Effector memory CD4-positive, alpha-beta T cell (primary cell): ENCODE measurements around the gene CYP46A1.
A peak's percentile ranks its signal among the peaks of the same experiment; 100 is the strongest.
"Not testable (repeated sequence)": the region's sequence is repeated elsewhere in the genome, so short reads cannot be mapped to it uniquely, and the experiment has no call there.

Experiments used
- DNase-seq, 3 donors: peaks; one replicate each; pipeline ENCODE4 v3.0.0-alpha.2; 2020
- H3K27ac ChIP-seq: 2 replicates; pipeline ENCODE4 v1.7.0; 2013; ENCODE audit warnings: mild to moderate bottlenecking, low read length, moderate library complexity; ENCODE audit not compliant: insufficient read depth, poor library complexity, severe bottlenecking
- H3K27me3 ChIP-seq: replicated peaks from 2 replicates; pipeline ENCODE4 v1.7.0; 2013; ENCODE audit warnings: mild to moderate bottlenecking, low read length; ENCODE audit not compliant: insufficient read depth, control insufficient read depth, poor library complexity, severe bottlenecking
- H3K36me3 ChIP-seq: 2 replicates; pipeline ENCODE4 v1.7.0; 2013; ENCODE audit warnings: mild to moderate bottlenecking, low read length, moderate library complexity; ENCODE audit not compliant: control insufficient read depth, insufficient read depth
- H3K4me1 ChIP-seq: 2 replicates; pipeline ENCODE4 v1.7.0; 2013; ENCODE audit warnings: low read length, mild to moderate bottlenecking; ENCODE audit not compliant: control insufficient read depth, insufficient read depth, poor library complexity, severe bottlenecking
- H3K4me3 ChIP-seq: 2 replicates; pipeline ENCODE4 v1.7.0; 2013; ENCODE audit warnings: low read length, low read depth, mild to moderate bottlenecking; ENCODE audit not compliant: insufficient read depth, poor library complexity, severe bottlenecking
- H3K9me3 ChIP-seq: 2 replicates; pipeline ENCODE4 v1.7.0; 2013; ENCODE audit warnings: mild to moderate bottlenecking, low read length, moderate library complexity; ENCODE audit not compliant: control insufficient read depth
- total RNA-seq, 3 donors: gene quantifications; one replicate each; lab custom pipeline; 2026; lab: John Stamatoyannopoulos, UW

The CYP46A1 gene
- total RNA-seq = 0.39 to 1.2 (median 0.52) reads per million in 3 donors

GRCh38 chr14:99683619-99684409 lies at the start of gene CYP46A1:
CYP46A1 (plus strand) TSS chr14:99684298; CDS start chr14:99684418, 120 bp downstream.
- Histone ChIP-seq H3K4me1 (peaks cover 11% of the 10 kb centered on the region), H3K27me3 (peaks cover 4% of the 10 kb centered on the region)
- peak; percentile 99 to 100 (median 99) for DNase-seq

GRCh38 chr14:99634443-99634842 lies 49.7 kb upstream of the CYP46A1 start:
- no peak overlapping the region for H3K4me3 ChIP-seq
- no peak for DNase-seq
- no peaks in the 10 kb centered on the region for H3K36me3 ChIP-seq
- no peaks in the 10 kb centered on the region for H3K9me3 ChIP-seq
- no peak overlapping the region for H3K27ac ChIP-seq
- H3K4me1 ChIP-seq = no peaks in the 10 kb centered on the region
- H3K27me3 ChIP-seq = no peaks in the 10 kb centered on the region

More at GRCh38 chr14:99683619-99684409, at the start of gene CYP46A1:
- peak within 1 kb of the TSS; percentile 99 for H3K4me3 ChIP-seq
- no peaks in the 10 kb centered on the region for H3K9me3 ChIP-seq
- H3K36me3 ChIP-seq = no peaks in the 10 kb centered on the region
- peak within 1 kb of the TSS; percentile 76 for H3K27ac ChIP-seq

- Histone ChIP-seq H3K36me3 (no peaks in the 10 kb centered on the region), H3K9me3 (no peaks in the 10 kb centered on the region), H3K4me3 (no peak overlapping the region), H3K27ac (no peak overlapping the region), H3K4me1 (no peaks in the 10 kb centered on the region), H3K27me3 (no peaks in the 10 kb centered on the region)
- DNase-seq = no peak
Observed at GRCh38 chr14:99635116-99635515, 49.0 kb upstream of the CYP46A1 start.

GRCh38 chr14:99636487-99636886 lies 47.6 kb upstream of the CYP46A1 start:
- DNase-seq = no peak
- H3K27ac ChIP-seq = no peak overlapping the region
- no peak overlapping the region for H3K4me3 ChIP-seq

GRCh38 chr14:99637624-99638023 lies 46.5 kb upstream of the CYP46A1 start:
- H3K9me3 ChIP-seq = no peaks in the 10 kb centered on the region
- DNase-seq = no peak
- H3K27me3 ChIP-seq = no peaks in the 10 kb centered on the region
- no peaks in the 10 kb centered on the region for H3K36me3 ChIP-seq
- H3K4me3 ChIP-seq = no peak overlapping the region
- H3K4me1 ChIP-seq = no peaks in the 10 kb centered on the region
- no peak overlapping the region for H3K27ac ChIP-seq

More at GRCh38 chr14:99636487-99636886, 47.6 kb upstream of the CYP46A1 start:
- no peaks in the 10 kb centered on the region for H3K4me1 ChIP-seq
- H3K9me3 ChIP-seq = no peaks in the 10 kb centered on the region
- no peaks in the 10 kb centered on the region for H3K36me3 ChIP-seq
- no peaks in the 10 kb centered on the region for H3K27me3 ChIP-seq

- H3K4me3 ChIP-seq = not testable (repeated sequence)
Observed at GRCh38 chr14:99642771-99643170, 41.3 kb upstream of the CYP46A1 start.

GRCh38 chr14:99643343-99643742 lies 40.8 kb upstream of the CYP46A1 start:
- H3K27me3 ChIP-seq = peaks cover 10% of the 10 kb centered on the region
- H3K36me3 ChIP-seq = no peaks in the 10 kb centered on the region
- no peak overlapping the region for H3K4me3 ChIP-seq
- H3K9me3 ChIP-seq = no peaks in the 10 kb centered on the region
- DNase-seq = no peak
- no peak overlapping the region for H3K27ac ChIP-seq
- H3K4me1 ChIP-seq = peaks cover 7% of the 10 kb centered on the region

More at GRCh38 chr14:99642771-99643170, 41.3 kb upstream of the CYP46A1 start:
- not testable (repeated sequence) for H3K4me1 ChIP-seq, H3K27ac ChIP-seq, H3K9me3 ChIP-seq, H3K27me3 ChIP-seq, DNase-seq, H3K36me3 ChIP-seq

GRCh38 chr14:99644035-99644587 lies 40.0 kb upstream of the CYP46A1 start:
- Histone ChIP-seq H3K9me3 (no peaks in the 10 kb centered on the region), H3K27ac (no peak overlapping the region), H3K4me3 (no peak overlapping the region), H3K36me3 (no peaks in the 10 kb centered on the region), H3K4me1 (peaks cover 7% of the 10 kb centered on the region), H3K27me3 (peaks cover 10% of the 10 kb centered on the region)
- no peak for DNase-seq

- Histone ChIP-seq H3K27ac (no peak within 1 kb of the TSS), H3K9me3 (no peaks in the 10 kb centered on the region), H3K4me1 (peaks cover 7% of the 10 kb centered on the region), H3K36me3 (no peaks in the 10 kb centered on the region), H3K27me3 (peaks cover 10% of the 10 kb centered on the region), H3K4me3 (no peak within 1 kb of the TSS)
- DNase-seq = no peak
Observed at GRCh38 chr14:99644723-99645544, 39.2 kb upstream of the CYP46A1 start, which contains the start of gene HHIPL1. HHIPL1 (plus strand) TSS chr14:99645129; CDS start chr14:99645208, 79 bp downstream.
